ENCODE data around the gene ADD1.

ADD1 gene

DNA sequence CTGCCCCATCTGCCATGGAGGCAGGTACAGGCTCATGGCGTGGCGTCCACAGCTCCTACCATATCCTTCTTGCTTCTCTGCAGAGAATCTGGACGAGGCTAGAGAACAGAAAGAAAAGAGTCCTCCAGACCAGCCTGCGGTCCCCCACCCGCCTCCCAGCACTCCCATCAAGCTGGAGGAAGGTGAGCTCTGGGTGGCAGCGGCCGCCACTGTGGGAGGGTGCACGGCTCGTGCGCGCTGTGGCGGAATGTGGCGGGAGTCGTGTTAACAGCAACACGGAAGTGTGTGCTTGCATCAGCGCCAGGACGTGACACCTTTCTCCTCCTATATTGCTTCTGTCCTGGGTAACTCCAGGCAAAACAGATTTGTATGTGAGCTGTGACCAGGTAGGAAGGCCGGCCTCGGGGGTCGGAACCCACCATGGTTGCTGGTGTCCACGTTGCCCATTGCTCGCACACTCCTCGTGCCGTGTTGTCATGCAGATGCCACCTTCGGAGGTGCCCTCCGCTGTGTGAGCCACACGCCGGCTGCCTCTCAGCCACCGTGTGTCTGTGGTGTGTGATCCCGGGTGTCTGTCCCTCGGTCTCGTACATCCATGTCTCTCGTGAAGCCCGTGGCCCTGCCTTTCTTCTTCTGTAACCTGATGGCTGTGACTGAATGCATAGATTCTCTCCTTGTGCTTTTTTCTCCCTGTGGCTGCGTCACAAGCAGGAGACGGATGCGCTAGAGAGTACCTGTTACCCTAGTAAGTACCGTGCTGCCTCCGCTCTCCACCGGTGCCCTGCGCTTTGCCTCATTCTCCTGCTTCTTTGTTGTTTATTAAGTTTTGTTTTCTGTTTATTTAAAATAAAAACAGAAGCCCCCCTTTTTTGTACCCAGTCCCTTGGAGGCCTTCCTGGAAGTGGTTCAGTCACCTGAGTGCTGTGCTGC, 82.6 kb downstream of the ADD1 start:
- no peak for DNase-seq

DNA sequence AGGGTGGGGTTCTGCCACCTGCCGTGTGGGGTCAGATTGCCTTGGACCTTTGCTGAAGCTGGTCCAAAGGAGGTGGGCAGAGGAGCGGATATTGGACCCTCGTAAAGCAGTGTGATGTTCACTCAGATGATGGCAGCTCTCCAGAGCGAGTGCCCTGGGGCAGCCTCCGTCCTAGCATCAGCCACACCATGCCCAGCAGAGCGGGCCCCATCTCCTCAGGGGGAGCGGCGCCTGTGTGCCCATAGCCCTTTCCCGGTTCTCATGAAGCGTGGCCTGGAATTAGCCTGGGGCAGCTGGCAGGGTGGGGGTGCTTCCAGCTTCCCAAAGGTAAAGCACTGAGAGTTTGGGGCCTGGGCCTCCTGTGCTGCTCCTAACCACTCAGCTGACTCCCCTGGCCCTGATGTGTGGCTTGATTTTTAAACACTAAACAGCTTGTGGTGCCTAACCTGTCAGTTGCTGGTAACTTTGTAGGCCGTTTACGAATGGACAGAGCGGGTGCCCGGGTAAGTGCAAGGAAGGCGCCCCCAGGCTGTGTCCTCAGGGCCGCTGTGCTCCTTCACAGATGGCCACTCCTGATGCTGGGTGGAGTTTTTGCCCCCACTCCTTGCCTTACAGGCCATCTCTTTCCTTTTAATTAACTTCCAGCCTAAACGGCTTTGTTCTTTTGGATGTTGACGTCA, 83.5 kb downstream of the ADD1 start:
- DNase-seq: no peak

DNA sequence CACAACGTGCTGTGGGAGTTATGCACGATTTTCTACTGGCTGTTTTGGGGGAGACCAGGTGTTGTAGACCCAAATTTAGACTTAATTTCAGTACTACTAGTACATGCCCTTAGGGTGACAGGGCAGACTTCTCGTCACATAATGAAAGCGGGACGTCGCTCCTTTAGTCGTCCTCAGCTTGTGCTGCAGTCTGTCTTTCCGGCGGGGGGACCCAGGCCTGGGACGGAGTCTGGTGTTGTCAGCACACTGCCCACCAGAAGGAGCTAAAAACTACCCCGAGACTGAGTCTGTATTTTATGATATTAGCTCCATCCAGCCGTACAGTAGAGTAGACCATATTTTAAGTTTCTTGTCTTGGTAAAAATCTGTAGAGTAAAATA, 84.0 kb downstream of the ADD1 start:
- no peak for DNase-seq

DNA sequence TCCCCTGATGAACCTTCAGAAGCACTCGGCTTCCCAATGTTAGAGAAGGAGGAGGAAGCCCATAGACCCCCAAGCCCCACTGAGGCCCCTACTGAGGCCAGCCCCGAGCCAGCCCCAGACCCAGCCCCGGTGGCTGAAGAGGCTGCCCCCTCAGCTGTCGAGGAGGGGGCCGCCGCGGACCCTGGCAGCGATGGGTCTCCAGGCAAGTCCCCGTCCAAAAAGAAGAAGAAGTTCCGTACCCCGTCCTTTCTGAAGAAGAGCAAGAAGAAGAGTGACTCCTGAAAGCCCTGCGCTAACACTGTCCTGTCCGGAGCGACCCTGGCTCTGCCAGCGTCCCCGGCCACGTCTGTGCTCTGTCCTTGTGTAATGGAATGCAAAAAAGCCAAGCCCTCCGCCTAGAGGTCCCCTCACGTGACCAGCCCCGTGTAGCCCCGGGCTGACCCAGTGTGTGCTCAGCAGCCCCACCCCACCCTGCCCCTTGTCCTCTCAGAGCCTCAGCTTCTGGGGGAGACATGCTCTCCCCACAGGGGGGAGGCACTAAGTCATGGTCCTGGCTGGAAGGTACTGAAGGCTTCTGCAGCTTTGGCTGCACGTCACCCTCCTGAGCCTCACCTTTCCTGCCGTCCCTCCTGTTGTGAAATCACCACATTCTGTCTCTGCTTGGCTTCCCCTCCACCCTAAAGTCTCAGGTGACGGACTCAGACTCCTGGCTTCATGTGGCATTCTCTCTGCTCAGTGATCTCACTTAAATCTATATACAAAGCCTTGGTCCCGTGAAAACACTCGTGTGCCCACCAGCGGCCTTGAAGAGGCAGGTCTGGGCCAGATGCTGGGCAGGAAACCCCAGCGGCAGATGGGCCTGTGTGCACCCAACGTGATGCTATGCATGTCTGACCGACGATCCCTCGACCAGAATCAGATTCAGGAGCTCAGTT, 84.9 kb downstream of the ADD1 start:
- DNase-seq: no peak

DNA sequence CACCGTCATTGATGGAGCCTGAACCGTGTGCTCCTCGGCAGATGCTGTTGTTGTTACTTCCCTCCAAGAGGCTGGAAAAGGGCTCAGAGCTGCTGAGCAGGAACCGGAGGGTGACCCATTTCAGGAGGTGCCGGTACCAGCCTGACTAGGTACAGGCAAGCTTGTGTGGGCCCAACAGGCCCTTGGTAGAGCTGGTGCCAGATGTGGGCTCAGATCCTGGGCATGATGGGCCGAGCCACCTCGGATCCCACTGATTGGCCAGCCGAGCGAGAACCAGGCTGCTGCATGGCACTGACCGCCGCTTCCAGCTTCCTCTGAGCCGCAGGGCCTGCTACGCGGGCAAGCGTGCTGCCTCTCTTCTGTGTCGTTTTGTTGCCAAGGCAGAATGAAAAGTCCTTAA, 85.8 kb downstream of the ADD1 start:
- DNase-seq: no peak

DNA sequence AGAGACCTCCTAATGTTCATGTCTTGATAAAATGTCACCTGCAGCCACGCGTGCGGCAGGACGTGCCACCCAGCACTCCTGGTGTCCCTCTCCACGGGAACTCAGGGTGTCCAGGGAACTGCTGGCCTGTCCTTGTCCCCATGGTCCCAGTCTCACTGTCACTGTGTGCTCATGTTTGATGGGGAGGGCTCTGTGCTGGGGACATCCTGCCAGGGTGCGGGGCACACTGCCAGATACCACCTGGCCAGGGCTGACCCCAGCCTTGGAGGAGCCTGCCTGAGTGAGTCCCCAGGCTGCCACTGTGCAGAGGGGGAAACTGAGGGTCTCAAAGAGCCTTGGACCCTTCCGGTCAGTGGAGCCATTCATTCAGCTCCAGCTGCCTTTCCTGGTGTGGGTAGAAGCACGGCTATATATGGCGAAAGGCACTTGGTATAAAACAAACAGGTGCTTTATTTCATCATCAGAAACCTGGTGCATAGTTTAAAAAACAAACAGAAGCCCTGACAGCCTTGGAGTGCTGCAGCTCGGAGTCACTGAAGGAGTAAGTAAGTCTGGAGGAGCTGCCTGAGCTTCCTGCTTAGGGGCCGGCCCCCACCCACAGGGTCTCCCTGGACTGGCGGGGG, 86.6 kb downstream of the ADD1 start:
- no peak for DNase-seq

DNA sequence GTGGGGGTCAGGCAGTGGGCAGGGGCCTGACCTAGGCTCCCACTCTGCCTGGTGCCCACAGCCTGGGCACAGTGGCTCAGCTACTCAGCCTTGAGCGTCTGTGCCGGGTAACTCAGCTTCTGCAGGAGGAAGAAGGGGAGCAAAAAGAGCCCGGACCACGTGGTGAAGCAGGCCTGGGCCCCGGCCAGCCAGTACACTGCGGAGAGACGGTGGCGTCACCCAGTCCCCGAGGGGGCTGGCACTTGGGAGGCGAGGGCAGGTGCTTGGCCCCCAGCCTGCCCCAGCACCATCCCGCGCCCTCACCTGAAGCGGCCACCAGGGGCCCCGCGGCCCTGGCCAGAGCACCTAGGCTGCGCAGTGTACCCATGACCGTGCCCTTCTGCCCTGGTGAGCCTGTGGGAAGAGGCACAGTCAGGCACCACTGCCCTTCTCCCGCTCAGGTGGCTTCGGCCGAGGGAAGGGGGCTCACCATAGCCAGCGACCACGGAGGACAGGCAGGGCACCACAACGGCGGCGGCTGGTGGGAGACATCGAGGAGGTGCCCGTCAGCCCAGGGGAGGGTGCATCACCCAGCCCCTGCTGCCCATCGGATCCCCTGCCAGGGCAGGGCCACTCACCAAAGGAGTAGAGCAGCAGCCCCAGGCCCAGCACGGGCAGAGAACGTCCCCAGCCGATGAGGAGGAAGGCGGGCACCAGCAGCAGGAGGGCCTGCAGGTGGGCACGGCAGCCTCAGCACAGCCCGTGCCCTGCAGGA, 87.3 kb downstream of the ADD1 start:
- no peak for DNase-seq

DNA sequence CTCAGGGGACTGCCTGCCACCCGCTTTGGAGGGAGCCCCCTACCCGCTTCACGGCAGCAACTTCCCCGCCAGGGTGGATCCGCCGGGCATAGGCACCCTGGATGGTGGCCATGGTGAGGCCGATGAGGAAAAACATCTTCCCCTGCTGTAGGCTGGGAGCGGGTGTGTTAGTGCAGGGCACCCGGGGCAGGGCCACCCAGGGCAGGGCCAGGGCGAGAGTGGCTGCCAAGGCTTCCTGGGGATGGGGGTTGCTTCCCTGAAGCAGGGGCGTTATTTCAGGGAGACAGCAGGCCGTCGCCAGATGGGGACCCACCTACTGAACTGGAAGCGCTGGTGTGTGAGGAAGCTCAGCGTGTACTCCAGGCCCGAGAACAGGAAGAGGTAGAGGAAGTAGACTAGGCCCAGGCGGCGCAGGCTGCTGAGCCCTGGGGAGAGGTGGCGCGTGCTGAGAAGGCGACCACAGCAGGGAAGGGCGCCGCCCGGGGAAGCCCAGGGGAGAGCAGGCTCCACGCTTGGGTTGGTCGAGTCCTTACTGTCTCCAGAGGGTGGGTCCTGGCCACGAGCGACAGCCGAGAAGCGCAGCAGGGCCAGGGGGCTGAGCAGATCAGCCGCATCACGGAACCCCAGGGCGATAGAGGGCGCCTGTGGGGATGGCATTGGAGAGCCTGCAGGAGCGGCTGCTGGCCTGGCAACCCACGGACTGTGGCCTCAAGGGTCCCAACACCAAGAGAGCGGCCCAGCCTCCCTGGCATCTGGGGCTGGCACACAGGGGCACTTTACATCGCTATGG, 88.1 kb downstream of the ADD1 start:
- no peak for DNase-seq

DNA sequence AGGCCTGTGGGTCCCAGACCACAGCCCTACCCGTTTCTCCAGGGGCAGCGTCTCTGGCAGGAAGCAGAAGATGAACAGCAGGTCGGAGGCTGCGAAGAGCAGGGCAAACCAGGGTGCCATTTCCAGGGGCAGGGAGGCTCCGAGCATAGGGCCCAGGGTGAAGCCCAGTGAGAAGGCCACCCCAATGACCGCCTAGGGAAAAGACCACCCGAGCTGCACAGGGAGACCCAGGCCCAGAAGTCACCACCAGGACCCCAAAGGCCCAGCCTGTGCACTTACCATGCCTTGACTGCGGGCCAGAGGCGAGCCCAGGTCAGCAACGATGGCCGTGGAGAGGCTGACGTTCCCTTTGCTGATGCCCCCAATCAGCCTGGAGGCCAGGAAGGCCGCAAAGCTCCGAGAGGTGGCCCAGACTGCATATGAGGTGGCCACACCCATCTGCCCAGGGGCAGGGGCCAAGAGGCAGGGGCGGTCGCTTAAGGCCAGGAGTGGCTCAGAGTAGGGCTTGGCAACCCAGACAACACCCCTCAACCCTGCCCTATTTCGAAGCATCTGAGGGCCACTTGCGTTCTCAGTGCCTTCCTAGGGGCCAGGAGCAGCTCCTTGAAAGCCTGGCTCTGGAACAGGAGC, 88.8 kb downstream of the ADD1 start:
- no peak for DNase-seq

DNA sequence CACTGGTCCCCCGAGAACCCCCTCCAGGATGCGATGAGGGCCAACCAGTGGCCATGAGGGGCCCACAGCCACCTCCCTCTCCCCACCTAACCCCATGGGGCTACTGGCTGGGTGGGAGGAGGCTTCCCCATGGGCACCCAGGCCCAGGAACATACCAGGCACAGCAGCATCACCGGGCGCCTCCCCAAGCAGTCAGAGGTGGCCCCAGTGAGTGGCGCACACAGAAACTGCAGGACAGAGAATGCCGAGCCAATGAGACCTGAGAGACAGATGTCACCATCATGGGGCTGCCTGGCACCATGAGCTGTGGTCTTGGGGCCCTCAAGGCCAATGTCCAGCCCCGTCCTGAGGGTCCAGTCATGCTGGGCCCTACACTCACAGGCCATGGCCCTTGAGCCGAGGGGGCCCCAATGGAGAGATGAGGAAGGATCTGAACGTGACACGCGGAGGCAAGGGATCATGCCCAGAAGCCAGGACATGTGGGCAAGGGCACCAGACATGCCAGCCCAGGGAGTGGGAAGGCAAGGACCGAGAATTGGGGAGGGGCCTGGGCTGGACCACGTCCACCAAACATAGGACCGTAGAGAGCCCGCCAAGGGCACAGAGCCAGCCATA, 89.4 kb downstream of the ADD1 start:
- DNase-seq: no peak

DNA sequence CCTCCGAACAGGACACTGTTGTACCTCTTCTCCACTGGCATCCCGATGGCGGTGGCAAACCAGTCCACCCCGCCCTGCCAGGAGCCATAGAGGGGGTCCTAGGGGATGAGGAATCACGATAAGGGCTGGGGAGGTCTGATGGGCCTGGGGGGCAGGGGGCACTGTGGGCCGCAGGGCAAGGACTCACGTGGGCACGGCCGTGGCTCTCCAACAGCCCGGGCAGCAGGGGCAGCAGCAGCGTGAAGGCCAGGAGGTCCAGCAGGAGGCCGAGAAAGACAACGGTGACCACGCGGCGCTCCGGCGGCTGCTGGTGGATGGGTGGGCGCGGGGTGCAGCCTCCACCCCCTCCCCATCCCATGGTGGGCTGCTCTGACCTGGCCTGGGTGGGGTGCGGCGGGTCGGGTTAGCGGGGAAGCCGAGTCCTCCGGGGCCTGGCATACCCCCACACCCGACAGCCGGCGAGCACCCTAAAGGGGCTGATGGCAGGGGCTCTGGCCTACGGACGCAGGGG, 90.0 kb downstream of the ADD1 start:
- no peak for DNase-seq

DNA sequence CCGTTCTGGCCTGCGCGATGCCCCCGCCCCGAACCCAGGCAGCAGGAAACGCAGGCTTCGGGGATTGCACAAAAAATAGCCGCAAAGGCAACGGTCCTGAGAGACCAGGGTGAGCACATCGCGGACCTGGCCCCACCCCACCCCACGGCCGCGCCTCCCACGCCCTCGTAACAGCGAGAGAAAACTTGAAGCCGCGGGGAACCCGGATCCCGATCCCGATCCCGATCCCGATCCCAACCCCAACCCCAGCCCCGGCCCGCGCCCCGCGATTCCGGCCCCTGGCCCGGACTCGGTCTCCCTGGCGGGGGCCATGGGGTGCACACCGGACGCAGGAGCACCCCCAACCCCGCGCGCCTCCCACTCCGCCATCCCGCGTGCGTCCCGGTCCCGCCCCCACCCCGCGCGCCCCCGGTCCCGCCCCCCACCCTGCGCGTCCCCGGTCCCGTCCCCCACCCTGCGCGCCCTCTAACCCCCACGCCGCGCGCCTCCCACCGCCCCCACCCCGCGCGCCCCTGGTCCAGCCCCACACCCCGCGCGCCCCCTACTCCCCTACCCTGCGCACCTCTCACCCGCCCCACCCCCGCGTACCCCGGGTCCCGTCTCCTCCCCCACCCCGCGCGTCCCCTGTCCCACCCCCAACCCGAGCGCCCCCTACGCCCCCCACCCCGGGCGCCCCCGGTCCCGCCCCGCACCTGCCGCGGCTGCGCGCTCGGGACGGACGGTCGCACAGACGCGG, 90.6 kb downstream of the ADD1 start:
- no peak for DNase-seq

DNA sequence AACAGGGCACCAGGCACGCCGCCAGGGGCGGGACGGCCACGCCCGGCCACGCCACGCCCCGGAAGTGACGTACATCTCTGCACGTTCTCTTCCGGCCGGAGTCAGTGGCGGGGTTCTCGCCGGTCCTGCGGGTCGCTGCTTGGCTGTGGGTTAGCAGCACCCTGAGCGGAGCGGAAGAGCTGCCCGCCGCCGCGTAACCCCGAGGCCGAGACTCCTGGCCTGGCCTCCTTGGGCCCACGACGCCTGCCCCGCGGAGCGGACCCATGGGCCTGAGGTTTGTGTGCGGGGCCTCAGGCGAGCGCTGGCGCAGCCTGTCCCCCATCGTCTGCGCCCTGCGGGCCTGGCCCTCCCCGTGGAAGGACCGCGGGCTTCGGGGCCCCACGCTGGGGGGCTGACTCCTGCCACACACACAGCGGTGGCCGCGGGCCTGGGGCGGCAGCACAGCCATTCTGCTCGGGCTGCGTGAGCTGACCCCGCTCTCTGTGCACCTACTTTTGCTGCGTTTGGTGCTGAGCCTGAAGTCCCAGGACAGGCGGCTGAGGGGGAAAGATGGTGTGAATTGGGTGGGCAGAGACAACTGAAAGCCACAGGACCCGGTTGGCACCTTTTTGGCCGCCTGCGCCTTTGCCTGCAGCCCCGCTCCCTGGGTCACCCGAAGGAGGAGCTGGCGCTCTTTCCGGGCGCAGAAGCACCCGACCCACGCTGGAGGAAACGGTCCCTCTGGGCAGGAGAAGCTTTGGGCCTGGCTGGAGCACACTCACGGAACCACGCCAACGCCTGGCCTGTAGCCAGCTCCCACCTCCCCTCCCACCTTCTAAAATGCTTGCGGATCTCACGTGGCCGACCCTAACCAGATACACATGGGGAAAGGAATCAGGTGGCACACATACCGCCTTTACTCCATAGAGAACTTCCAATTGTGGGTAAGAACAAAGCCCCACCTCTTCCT, 91.4 kb downstream of the ADD1 start:
- DNase-seq: peak; percentile 84

DNA sequence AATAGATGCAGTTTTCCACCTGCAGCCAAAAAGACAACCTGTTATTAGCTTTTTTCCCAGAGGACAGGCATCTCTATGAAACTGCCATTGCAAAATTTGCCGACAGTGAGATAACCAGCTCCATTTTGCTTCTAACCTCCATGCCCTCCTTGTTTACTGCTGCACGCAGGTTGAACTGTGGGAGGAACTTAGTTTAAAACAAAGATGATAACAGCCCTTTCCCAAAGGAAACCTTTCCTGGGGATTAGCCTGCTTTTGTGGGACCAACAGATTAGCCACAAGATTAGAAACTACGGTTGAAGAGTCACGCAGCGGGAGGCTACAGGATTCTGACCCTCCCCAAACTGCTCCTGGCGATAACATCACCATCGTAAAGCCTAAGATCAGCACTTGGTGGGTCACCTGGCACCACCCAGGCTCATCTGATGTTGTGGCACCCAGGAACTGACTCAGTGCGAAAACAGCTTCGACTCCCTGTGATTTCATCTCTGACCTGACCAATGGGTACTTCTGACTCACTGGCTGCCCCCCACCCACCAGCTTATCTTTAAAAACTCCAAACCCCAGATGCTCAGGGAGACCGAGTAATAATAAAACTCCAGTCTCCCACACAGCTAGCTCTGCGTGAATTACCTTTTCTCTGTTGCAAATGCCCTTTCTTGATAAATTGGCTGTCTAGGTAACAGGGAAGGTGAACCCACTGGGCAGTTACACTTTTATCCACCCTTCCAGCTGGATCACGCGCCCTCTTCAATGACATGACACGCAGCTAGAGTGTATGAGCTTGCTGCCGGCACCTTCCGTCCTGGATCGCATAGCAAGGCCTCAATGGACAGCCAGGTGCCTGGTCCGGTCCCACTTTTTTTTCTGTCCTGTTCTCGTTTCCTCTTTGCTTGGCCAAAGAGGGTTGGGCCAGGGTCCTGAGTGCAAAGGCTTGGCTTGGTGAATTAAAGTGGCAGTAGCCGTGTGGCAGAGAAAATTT, 92.4 kb downstream of the ADD1 start:
- DNase-seq: peak; percentile 73

DNA sequence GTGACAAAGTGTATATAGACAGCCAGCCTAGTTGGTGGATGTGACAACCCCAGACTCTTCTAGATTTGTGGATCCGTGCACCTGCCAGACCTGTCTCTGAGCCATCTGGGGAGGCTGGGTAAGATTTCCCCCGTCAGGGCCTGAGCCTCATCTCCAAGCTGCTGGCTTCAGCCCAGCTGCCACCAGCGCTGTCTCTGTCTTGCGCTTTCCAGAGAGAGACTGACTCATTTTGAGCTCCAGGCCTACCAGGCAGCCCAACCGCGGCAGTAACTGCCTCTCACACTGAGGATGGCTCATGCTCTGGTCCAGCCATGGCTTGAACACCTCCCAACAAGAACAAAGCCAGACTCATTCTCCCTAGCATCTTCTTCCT, 93.1 kb downstream of the ADD1 start:
- DNase-seq: peak; percentile 28

DNA sequence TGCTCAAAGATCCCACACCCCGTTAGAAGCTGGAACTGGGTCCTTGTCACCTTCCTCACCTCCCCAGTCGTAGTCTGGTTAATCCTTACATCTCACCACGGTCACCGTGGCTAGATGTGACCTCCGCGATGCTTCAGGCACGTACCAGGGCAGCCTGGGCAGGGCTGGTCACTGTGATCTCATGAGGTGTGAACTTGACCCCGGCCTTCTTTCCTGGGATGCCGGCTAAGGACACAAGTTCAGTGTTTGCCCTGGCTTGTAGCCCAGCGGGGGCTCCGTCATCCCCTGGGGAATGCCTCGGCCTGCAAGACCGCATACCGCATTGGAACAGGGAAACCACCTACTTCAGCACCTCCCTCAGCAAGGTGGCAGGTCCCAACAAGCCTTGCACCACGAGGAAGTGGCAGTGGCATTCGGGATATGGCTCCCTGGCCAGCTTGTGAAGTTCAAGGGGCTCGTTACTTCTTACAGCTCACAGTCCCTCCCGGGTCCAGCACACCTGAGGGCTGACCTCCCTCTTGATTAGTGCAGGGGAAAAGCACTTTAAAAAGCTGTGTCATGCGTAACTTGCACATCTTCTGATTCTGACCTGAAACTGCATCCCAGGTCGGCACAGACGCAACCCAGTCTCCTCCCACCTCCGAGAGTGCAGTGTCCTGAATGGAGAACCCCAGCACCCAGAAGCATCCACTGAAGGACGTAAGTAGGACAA, 93.7 kb downstream of the ADD1 start:
- DNase-seq: peak; percentile 79

All from kidney glomerular epithelial cell (primary cell).